T-helper 2 cell treated with Interferon-gamma antibody and Interleukin-4, amounts not matched to agents 5 μg/mL and 100 μg/mL, for 36 hours (primary cell): ENCODE results near the gene YAE1.
A peak's percentile ranks its signal among the peaks of the same experiment; 100 is the strongest.

Experiments
- DNase-seq: peaks from one replicate; pipeline ENCODE4 v3.0.0; 2021; ENCODE audit warnings: low spot score
- H3K27ac Mint-ChIP-seq: one replicate; pipeline ENCODE4 v1.8.0; 2021; ENCODE audit warnings: mild to moderate bottlenecking, mixed read lengths
- H3K27me3 Mint-ChIP-seq: one replicate; pipeline ENCODE4 v1.8.0; 2021; ENCODE audit warnings: low read depth, mixed read lengths
- H3K36me3 Mint-ChIP-seq: one replicate; pipeline ENCODE4 v1.8.0; 2021; ENCODE audit warnings: low read depth, mixed read lengths
- H3K4me1 Mint-ChIP-seq: one replicate; pipeline ENCODE4 v1.8.0; 2021; ENCODE audit warnings: low read depth, mixed read lengths
- H3K4me3 Mint-ChIP-seq: one replicate; pipeline ENCODE4 v1.8.0; 2022; ENCODE audit warnings: mild to moderate bottlenecking, moderate library complexity, mixed read lengths
- H3K9me3 Mint-ChIP-seq: one replicate; pipeline ENCODE4 v1.8.0; 2021; ENCODE audit warnings: mixed read lengths

The YAE1 gene

DNA sequence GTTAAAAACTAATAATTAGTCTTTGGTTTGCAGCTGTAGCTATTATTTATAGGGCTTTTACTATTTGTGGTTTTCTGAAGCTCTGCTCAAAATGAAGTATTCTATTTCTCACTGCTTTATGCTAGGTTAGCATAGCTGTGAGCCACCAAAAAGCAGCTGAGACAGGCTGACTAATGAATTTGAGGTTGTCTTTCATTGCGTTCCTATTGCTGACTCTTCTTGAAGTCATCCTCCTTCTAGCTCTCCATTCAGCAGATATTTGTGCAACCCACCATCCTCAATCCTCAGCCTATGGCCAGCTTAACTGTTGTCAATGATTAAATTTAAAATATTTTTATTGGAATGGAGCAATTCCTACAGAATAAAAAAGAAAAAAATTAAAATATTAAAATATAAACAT lies 55.1 kb downstream of the YAE1 start:
- Mint-ChIP-seq H3K27me3 (peaks cover 6% of the 10 kb centered on the region), H3K36me3 (peaks cover 10% of the 10 kb centered on the region), H3K4me1 (peaks cover 25% of the 10 kb centered on the region), H3K9me3 (no peaks in the 10 kb centered on the region), H3K27ac (no peak overlapping the region), H3K4me3 (no peak overlapping the region)
- DNase-seq: no peak

GRCh38 chr7:39621784-39622411 lies 55.7 kb downstream of the YAE1 start:
- H3K27me3 Mint-ChIP-seq: peaks cover 2% of the 10 kb centered on the region
- no peak for DNase-seq
- H3K4me1 Mint-ChIP-seq: peaks cover 28% of the 10 kb centered on the region
- peak overlapping the region; percentile 85 for H3K4me3 Mint-ChIP-seq
- H3K27ac Mint-ChIP-seq: no peak overlapping the region
- peaks cover 10% of the 10 kb centered on the region for H3K36me3 Mint-ChIP-seq
- no peaks in the 10 kb centered on the region for H3K9me3 Mint-ChIP-seq
